Suprapubic skin (tissue), 3 donors: ENCODE data around the gene TIMM17B.

ENCODE experiments used
- POLR2AphosphoS5 ChIP-seq, 3 donors: sonication (generic); formaldehyde crosslinking; IDR thresholded peaks; one replicate each; pipeline ENCODE4 v1.6.1; 2017; ENCODE audit warnings: antibody characterized with exemption in 3 of 3
- TF ChIP-seq, protein P1 (sequence below), 2 donors: fragments of 200-600 bp in 1 of 2; fragments of 450-650 bp in 1 of 2; sonication (generic) in 1 of 2; IDR thresholded peaks; one replicate each; pipeline ENCODE4 v1.5.1; 2016 to 2019; ENCODE audit warnings: antibody characterized with exemption in 2 of 2, mild to moderate bottlenecking in 1 of 2, moderate library complexity in 1 of 2

GRCh38 chrX:48890296-48890925 lies 7.2 kb downstream of the TIMM17B start:
- TF ChIP-seq, protein P1, sequence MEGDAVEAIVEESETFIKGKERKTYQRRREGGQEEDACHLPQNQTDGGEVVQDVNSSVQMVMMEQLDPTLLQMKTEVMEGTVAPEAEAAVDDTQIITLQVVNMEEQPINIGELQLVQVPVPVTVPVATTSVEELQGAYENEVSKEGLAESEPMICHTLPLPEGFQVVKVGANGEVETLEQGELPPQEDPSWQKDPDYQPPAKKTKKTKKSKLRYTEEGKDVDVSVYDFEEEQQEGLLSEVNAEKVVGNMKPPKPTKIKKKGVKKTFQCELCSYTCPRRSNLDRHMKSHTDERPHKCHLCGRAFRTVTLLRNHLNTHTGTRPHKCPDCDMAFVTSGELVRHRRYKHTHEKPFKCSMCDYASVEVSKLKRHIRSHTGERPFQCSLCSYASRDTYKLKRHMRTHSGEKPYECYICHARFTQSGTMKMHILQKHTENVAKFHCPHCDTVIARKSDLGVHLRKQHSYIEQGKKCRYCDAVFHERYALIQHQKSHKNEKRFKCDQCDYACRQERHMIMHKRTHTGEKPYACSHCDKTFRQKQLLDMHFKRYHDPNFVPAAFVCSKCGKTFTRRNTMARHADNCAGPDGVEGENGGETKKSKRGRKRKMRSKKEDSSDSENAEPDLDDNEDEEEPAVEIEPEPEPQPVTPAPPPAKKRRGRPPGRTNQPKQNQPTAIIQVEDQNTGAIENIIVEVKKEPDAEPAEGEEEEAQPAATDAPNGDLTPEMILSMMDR (IDR thresholded peaks at IDR 0.05): no peak
- TF ChIP-seq POLR2AphosphoS5 (IDR thresholded peaks at IDR 0.05): no peak
